NCI-H524 (cell line): ENCODE data around the gene FAM83F.

Experiments used
- DNase-seq, 2 experiments: peaks; one replicate each; lab custom pipeline; 2025; lab: John Stamatoyannopoulos, UW

The FAM83F gene

GRCh38 chr22:40056559-40056958 lies 61.8 kb downstream of the FAM83F start:
- no peak for DNase-seq

- no peak for DNase-seq
Measured at GRCh38 chr22:40057652-40058051, 62.9 kb downstream of the FAM83F start.

GRCh38 chr22:40058265-40058664 lies 63.5 kb downstream of the FAM83F start:
- DNase-seq, result no peak

GRCh38 chr22:40065981-40066380 lies 71.2 kb downstream of the FAM83F start:
- DNase-seq, result no peak

- DNase-seq, result no peak
Measured at GRCh38 chr22:40067639-40068038, 72.9 kb downstream of the FAM83F start.

GRCh38 chr22:40070701-40071100 lies 75.9 kb downstream of the FAM83F start:
- peak in 1 of 2 experiments; percentile 28 for DNase-seq

- no peak for DNase-seq
Measured at GRCh38 chr22:40071720-40072119, 77.0 kb downstream of the FAM83F start.

GRCh38 chr22:40076702-40077645 lies 82.2 kb downstream of the FAM83F start:
- DNase-seq, result no peak

GRCh38 chr22:40077646-40078016 lies 82.9 kb downstream of the FAM83F start:
- no peak for DNase-seq

- DNase-seq, result no peak
Measured at GRCh38 chr22:40081662-40082061, 86.9 kb downstream of the FAM83F start.

GRCh38 chr22:40082184-40082583 lies 87.4 kb downstream of the FAM83F start:
- no peak for DNase-seq

- no peak for DNase-seq
Measured at GRCh38 chr22:40083794-40084193, 89.0 kb downstream of the FAM83F start.

- no peak for DNase-seq
Measured at GRCh38 chr22:40084246-40084645, 89.5 kb downstream of the FAM83F start.

GRCh38 chr22:40088818-40089217 lies 94.1 kb downstream of the FAM83F start:
- DNase-seq, result no peak
